ENCODE measurements around the gene UGT3A1. TPM values are rescaled to one million over a fixed set of nuclear protein-coding genes. Genes with fewer than 3 reads are reported as not detected.

UGT3A1 gene
- total RNA-seq, 1 donor, result not detected

- DNase-seq (ENCODE audit: low read depth), result peak; percentile 55
- TF ChIP-seq, protein P1, sequence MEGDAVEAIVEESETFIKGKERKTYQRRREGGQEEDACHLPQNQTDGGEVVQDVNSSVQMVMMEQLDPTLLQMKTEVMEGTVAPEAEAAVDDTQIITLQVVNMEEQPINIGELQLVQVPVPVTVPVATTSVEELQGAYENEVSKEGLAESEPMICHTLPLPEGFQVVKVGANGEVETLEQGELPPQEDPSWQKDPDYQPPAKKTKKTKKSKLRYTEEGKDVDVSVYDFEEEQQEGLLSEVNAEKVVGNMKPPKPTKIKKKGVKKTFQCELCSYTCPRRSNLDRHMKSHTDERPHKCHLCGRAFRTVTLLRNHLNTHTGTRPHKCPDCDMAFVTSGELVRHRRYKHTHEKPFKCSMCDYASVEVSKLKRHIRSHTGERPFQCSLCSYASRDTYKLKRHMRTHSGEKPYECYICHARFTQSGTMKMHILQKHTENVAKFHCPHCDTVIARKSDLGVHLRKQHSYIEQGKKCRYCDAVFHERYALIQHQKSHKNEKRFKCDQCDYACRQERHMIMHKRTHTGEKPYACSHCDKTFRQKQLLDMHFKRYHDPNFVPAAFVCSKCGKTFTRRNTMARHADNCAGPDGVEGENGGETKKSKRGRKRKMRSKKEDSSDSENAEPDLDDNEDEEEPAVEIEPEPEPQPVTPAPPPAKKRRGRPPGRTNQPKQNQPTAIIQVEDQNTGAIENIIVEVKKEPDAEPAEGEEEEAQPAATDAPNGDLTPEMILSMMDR (IDR thresholded peaks at IDR 0.05; ENCODE audit: insufficient read depth, low read length), result no peak
- H3K4me3 ChIP-seq (ENCODE audit: low read depth, low read length), result no peak within 1 kb of the TSS
These were observed 52.5 kb downstream of the UGT3A1 start, which contains the start of gene CAPSL for GRCh38 chr5:35938568-35939227. CAPSL (minus strand) TSS chr5:35938622; CDS start chr5:35921120, 17,502 bp downstream.

DNA sequence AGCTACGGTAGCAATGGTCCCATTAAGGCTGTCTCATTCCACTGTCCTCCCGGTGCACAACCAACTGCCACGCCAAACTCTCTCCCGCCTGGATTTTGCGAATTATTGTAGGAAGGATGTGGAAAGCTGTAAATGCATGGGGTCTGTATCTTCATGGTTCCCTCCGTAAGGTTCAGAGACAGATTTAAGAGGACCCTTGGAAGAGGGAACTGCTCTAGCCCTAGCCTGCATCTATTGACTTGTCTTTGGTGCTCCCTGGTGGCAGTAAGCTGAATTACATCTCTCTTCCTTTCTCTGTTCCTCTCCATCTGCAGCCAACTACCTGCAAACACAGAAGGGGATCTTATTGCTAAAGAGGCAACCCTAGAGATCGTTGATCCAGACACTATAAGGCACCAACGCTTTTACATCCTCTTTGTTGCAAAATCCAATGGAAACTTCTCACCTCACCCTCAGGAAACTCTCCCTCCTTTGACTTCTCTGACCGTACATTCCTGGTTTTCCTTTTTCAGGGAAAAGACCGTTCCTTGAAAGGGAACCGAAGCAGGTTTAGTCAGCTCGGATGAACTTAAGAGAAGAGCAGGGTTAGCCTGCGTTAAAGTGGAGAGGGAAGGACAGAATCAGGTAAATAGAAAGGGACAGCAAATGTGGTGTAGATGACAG lies 64.7 kb downstream of the UGT3A1 start:
- DNase-seq (ENCODE audit: low read depth), result peak; percentile 66
- no peak overlapping the region for H3K4me3 ChIP-seq (ENCODE audit: low read depth, low read length)
- TF ChIP-seq, protein P1 (IDR thresholded peaks at IDR 0.05; ENCODE audit: insufficient read depth, low read length), result peak; percentile 77

- no peak overlapping the region for H3K4me3 ChIP-seq (ENCODE audit: low read depth, low read length)
- DNase-seq (ENCODE audit: low read depth), result peak; percentile 43
- TF ChIP-seq, protein P1 (IDR thresholded peaks at IDR 0.05; ENCODE audit: insufficient read depth, low read length), result peak; percentile 55
These were observed 66.1 kb downstream of the UGT3A1 start for GRCh38 chr5:35924950-35925722.

GRCh38 chr5:35924122-35924949 lies 66.9 kb downstream of the UGT3A1 start:
- TF ChIP-seq, protein P1 (IDR thresholded peaks at IDR 0.05; ENCODE audit: insufficient read depth, low read length), result no peak
- no peak overlapping the region for H3K4me3 ChIP-seq (ENCODE audit: low read depth, low read length)
- peak; percentile 64 for DNase-seq (ENCODE audit: low read depth)

GRCh38 chr5:35922468-35922867 lies 68.7 kb downstream of the UGT3A1 start:
- TF ChIP-seq, protein P1 (IDR thresholded peaks at IDR 0.05; ENCODE audit: insufficient read depth, low read length), result no peak
- no peak for DNase-seq (ENCODE audit: low read depth)

GRCh38 chr5:35921930-35922329 lies 69.3 kb downstream of the UGT3A1 start:
- no peak overlapping the region for H3K4me3 ChIP-seq (ENCODE audit: low read depth, low read length)
- DNase-seq (ENCODE audit: low read depth), result no peak
- TF ChIP-seq, protein P1 (IDR thresholded peaks at IDR 0.05; ENCODE audit: insufficient read depth, low read length), result no peak

More at GRCh38 chr5:35922468-35922867, 68.7 kb downstream of the UGT3A1 start:
- H3K4me3 ChIP-seq (ENCODE audit: low read depth, low read length), result no peak overlapping the region

All from fibroblast of the aortic adventitia (primary cell).